ENCODE measurements around the gene ANKRD35.

The ANKRD35 gene

GRCh38 chr1:145859491-145860023, 26.1 kb downstream of the ANKRD35 start:
- peak overlapping the region; percentile 73 for H3K27ac ChIP-seq
- TF ChIP-seq CTCF (conservative IDR thresholded peaks at IDR 0.05): 0 out of 2 replicates have a peak, but pooled peaks have one; percentile 14

GRCh38 chr1:145858901-145859490, 26.7 kb downstream of the ANKRD35 start, which contains the start of gene PIAS3:
PIAS3 (minus strand) TSS chr1:145859081; CDS start chr1:145858990, 91 bp downstream.
- no peak for TF ChIP-seq CTCF (conservative IDR thresholded peaks at IDR 0.05)
- peak within 1 kb of the TSS; percentile 73 for H3K27ac ChIP-seq

GRCh38 chr1:145858238-145858900, 27.3 kb downstream of the ANKRD35 start:
- H3K27ac ChIP-seq: peak overlapping the region; percentile 73
- TF ChIP-seq CTCF (conservative IDR thresholded peaks at IDR 0.05): no peak

- no peak overlapping the region for H3K27ac ChIP-seq
- no peak for TF ChIP-seq CTCF (conservative IDR thresholded peaks at IDR 0.05)
Observed at GRCh38 chr1:145857170-145857569, 28.5 kb downstream of the ANKRD35 start.

GRCh38 chr1:145855426-145855948, 30.2 kb downstream of the ANKRD35 start:
- no peak for TF ChIP-seq CTCF (conservative IDR thresholded peaks at IDR 0.05)
- H3K27ac ChIP-seq: no peak overlapping the region

GRCh38 chr1:145849356-145850160, 36.1 kb downstream of the ANKRD35 start:
- no peak overlapping the region for H3K27ac ChIP-seq
- peak; percentile 20; the same call in 1 of the 2 replicates for TF ChIP-seq CTCF (conservative IDR thresholded peaks at IDR 0.05)

- H3K27ac ChIP-seq: no peak overlapping the region
- no peak for TF ChIP-seq CTCF (conservative IDR thresholded peaks at IDR 0.05)
Observed at GRCh38 chr1:145847827-145848226, 37.8 kb downstream of the ANKRD35 start.
